Fibroblast of skin of right quadriceps (primary cell): Measurements from ENCODE around the gene GNB3.

Experiments
- DNase-seq: peaks from one replicate; pipeline ENCODE4 v3.0.0-alpha.2; 2013

GNB3 gene

GRCh38 chr12:6824085-6824775, 16.5 kb upstream of the GNB3 start:
- DNase-seq = no peak

- DNase-seq = peak; percentile 47
Observed at GRCh38 chr12:6824901-6825381, 15.8 kb upstream of the GNB3 start.

- peak; percentile 80 for DNase-seq
Observed at GRCh38 chr12:6825398-6826124, 15.2 kb upstream of the GNB3 start.

GRCh38 chr12:6826125-6826733, 14.5 kb upstream of the GNB3 start:
- DNase-seq = no peak

- no peak for DNase-seq
Observed at GRCh38 chr12:6826734-6827436, 13.8 kb upstream of the GNB3 start.

DNA sequence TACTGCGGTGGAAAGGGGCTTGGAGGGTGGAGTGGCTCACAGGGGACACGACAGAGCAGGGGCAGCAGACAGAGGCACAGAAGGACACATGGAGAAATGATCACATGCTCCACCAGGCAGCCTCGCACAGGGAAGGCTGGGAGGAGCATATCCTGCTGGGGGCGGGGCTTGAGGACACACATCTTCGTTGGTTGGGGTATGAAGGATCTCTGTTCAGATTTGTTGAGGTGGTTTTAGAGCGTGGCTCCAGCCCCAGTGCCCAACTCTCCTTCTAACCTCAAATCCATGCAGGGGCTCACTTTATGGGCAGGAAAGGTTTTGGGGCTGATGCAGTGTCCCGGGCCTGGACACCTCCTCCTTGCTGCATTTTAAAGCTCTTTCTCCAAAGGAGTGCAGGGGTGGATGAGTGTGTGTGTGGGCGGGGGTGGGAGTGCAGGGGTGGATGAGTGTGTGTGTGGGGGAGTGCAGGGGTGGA, 13.3 kb upstream of the GNB3 start:
- DNase-seq = peak; percentile 85

DNA sequence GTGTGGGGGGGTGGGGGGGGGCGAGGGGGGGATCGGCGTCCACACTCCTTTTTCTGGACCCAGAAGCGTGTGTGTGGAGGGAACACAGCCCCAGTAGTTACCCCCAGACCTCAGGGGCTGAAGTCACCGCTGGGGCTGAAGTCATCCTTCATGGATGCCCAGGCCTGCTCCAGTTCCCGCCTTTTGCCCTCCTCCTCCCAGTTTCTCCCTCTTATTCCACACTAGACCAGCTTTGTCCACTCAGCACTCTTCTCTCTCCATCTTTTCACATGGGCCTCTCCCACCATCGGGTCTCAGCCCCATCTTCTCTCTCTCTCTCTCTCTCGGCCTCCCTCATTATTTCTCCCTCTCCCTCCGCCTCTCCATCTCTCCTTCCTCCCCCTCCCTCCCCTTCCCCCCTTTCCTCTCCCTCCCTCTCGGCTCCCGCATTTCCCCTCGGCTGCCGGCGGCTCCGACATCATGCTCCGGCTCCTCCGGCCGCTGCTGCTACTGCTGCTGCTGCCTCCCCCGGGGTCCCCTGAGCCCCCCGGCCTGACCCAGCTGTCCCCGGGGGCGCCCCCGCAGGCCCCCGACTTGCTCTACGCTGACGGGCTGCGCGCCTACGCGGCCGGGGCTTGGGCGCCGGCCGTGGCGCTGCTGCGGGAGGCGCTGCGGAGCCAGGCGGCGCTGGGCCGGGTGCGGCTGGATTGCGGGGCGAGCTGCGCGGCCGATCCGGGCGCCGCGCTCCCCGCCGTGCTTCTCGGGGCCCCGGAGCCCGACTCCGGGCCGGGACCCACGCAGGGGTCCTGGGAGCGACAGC, 12.5 kb upstream of the GNB3 start, which contains the start of gene P3H3:
Gene P3H3 (plus strand): TSS at position 426 of the 799 bp plus-strand sequence. CDS start 34 bp downstream, at position 460.
- DNase-seq = peak; percentile 65

DNA sequence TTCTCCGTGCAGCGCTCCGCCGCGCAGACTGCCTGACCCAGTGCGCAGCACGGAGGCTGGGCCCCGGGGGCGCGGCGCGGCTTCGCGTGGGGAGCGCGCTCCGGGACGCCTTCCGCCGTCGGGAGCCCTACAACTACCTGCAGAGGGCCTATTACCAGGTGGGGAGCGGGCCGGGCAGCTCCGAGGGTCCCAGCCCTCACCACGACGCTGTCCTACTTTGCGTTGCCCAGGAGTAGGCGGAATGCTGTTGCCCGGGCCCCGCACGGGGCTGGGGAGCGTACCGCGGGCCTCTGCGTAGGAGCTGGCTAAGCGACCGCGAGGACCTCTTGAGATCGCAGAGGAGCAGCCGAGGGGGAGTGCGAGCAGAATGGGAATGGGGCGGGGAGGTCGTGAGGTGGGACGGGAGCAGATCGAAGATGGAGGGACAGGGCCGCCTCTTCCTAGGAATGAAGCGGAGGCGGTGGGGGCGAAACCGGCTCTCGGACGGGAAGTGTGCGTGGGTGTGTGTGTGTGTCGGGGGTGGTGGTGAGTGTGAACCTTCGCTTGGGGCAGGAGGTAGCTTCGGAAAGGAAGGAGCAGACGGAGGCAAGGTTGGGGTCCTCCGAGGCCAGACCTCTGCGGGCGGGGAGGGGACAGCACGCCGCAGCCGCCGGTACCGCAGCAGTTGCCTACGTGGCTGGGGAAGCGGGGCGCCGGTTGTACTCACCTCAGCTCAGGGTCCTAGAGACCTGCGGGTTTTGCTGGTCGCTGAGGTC, 11.8 kb upstream of the GNB3 start:
- peak; percentile 58 for DNase-seq

DNA sequence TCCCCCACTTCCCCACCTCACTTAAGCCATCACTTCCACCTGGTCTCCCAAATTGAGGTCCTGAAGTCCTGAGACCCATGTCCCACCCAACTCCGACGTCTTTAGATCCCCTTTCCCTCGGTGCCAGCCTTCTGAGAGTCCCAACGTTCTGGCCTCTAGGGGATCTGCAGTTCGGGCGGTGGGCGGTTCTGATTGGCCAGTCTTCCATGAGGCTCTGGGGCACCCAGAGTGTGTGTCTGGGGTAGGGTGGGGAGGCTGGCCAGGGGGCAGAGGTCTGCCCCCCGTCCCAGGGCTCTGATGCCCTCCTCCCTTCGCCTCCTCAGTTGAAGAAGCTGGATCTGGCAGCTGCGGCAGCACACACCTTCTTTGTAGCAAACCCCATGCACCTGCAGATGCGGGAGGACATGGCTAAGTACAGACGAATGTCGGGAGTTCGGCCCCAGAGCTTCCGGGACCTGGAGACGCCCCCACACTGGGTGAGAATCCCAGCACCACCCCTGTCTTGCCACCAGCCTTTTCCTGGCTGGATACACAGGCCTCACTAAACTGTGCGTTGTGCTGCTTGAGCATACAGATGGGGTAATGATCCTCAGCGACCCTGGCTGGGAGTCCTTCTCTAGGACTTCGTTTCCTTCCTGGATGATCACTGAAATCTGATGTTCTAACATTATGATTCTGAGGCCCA, 11.0 kb upstream of the GNB3 start:
- peak; percentile 50 for DNase-seq

DNA sequence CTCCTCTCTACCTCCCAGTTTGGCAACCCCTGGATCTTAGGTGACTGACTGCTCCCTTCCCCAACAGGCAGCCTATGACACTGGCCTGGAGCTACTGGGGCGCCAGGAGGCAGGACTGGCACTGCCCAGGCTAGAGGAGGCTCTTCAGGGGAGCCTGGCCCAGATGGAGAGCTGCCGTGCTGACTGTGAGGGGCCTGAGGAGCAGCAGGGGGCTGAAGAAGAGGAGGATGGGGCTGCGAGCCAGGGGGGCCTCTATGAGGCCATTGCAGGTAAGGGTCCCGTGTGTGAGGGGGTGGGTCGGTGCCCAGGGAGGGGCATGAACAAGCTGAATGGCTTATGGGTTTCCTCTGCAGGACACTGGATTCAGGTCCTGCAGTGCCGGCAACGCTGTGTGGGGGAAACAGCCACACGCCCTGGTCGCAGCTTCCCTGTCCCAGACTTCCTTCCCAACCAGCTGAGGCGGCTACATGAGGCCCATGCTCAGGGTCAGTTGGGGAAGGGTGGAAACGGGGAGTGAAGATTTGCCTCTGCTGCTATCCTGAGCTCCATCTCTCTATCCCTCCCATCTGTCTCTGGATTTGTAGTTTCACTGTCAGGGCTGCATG, 10.3 kb upstream of the GNB3 start:
- no peak for DNase-seq

GRCh38 chr12:6830999-6831398, 9.7 kb upstream of the GNB3 start:
- DNase-seq = no peak

- no peak for DNase-seq
Observed at GRCh38 chr12:6831450-6831995, 9.2 kb upstream of the GNB3 start.

DNA sequence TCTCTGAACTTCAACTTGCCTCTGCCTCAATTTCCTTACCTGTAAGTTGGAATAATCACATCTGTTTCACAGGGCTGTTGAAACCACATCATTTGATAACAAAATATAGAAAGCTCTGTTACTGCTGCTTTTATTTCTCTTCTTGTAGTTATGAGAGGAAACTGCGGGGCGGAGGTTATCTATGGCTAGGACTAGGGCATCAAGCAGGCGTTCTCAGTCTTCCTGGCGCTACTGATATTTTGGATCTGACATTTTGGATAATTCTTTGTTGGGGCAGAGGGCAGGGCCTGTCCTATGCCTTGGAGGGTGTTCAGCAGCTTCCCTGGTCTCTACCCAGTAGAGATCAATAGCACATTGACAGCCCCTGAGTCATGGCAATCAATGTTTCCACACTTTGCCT, 8.6 kb upstream of the GNB3 start:
- DNase-seq = no peak

DNA sequence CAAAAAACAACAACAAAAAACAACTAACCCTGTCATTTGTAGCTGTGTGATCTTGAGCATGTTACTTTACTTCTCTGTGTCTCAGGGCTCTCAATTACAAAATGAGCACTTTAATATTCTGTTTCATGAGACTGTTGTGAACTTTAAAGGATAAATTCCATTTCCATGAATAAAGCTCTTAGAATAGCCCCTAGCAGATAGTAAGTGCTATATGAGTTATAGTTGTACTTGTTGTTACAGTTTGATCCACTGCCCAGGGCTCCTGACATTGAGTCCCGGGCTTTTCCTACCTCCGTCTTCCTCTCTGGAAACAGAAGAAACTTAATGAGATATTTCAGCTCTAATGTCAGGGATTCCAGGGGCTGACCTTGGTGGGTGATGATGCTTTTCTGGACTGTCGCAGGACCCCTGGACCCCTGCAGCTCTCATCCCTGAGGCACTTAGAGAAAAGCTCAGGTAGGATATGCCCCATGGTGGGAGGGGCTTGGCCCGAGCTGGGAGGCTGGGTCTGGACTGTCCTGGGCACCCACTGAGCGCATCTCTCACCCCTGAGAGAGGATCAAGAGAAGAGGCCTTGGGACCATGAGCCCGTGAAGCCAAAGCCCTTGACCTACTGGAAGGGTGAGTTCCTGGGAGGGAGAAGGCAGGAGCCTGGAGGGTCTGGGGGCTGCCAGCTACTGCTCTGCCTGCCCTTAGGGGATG, 7.4 kb upstream of the GNB3 start:
- no peak for DNase-seq

GRCh38 chr12:6834254-6834653, 6.5 kb upstream of the GNB3 start:
- DNase-seq = no peak

GRCh38 chr12:6834873-6835272, 5.9 kb upstream of the GNB3 start:
- DNase-seq = no peak

DNA sequence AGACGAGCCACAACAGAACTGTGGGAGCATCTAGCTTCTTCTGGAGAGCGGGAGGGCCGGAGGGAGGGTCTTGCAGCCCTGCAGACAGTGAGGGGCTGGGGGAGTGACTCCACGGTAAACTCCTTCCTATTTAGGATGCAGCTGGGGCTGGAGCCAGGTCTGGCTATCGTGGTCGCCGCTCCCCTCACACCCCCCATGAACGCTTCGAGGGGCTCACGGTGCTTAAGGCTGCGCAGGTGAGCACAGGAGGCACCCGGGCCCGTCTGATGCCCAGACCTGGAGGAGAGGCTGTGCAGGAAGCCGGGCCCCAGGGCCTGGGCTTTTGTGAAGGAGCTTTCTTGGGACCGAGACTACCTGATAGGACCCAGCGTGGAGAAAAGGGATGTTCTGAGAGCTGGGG, 3.9 kb upstream of the GNB3 start:
- no peak for DNase-seq

DNA sequence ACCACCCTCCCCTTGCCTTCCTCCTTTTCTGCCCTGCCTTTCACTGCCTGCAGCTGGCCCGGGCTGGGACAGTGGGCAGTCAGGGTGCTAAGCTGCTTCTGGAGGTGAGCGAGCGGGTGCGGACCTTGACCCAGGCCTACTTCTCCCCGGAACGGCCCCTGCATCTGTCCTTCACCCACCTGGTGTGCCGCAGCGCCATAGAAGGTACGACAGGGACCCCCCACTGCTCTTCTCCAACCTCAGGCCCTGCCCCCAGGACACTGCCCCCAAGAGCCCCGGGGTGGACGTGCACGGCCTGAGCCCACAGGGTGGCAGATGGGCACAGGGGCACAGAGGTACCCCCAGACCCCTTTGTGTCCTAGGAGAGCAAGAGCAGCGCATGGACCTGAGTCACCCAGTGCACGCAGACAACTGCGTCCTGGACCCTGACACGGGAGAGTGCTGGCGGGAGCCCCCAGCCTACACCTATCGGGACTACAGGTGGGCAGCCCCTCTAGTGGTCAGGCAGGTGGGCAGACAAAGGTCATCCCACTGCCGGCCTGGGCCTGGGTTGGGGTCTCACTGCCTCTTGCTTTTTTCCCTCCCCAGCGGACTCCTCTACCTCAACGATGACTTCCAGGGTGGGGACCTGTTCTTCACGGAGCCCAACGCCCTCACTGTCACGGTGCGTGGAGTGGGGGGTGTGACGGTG, 3.2 kb upstream of the GNB3 start:
- DNase-seq = no peak

- DNase-seq = no peak
Observed at GRCh38 chr12:6838854-6839253, 1.9 kb upstream of the GNB3 start.
